Measurements from ENCODE around the gene ZNF398.

DNA sequence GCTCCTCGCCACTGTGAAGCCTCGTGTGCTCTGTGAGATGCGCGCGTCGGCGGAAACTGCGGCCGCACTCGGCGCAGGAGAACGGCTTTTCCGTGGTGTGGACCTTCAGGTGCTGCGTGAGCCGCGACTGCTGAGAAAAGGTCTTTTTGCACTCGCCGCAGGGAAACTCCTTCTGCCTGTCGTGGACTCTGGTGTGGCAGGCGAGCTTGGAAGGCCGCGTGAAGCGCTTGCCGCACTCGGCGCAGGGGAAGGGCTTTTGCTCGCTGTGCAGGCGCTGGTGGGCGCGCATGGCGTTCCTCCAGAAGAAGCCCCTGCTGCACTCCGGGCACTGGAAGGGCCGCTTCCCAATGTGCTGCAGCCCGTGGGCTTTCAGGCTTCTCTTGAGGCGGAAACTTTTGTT, 43.0 kb upstream of the ZNF398 start:
- no peak for TF ChIP-seq EP300 (IDR thresholded peaks at IDR 0.05)
- TF ChIP-seq, protein P1, sequence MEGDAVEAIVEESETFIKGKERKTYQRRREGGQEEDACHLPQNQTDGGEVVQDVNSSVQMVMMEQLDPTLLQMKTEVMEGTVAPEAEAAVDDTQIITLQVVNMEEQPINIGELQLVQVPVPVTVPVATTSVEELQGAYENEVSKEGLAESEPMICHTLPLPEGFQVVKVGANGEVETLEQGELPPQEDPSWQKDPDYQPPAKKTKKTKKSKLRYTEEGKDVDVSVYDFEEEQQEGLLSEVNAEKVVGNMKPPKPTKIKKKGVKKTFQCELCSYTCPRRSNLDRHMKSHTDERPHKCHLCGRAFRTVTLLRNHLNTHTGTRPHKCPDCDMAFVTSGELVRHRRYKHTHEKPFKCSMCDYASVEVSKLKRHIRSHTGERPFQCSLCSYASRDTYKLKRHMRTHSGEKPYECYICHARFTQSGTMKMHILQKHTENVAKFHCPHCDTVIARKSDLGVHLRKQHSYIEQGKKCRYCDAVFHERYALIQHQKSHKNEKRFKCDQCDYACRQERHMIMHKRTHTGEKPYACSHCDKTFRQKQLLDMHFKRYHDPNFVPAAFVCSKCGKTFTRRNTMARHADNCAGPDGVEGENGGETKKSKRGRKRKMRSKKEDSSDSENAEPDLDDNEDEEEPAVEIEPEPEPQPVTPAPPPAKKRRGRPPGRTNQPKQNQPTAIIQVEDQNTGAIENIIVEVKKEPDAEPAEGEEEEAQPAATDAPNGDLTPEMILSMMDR (IDR thresholded peaks at IDR 0.05), result no peak

Measured in sigmoid colon (tissue), 4 donors.